WTC11 (cell line): Measurements from ENCODE around the gene GMPR2. TPM values are rescaled to one million over a fixed set of nuclear protein-coding genes. Genes with fewer than 3 reads are reported as not detected.

Experiments used
- ATAC-seq: fragments of 200-7000 bp; cut with Tn5 transposase; 2 replicates; pipeline ENCODE4 v1.10.0; 2021; ENCODE audit warnings: mild to moderate bottlenecking, moderate library complexity
- CTCF ChIA-PET: fragments of 300-600 bp; sonication (Branson Sonifier 250); formaldehyde crosslinking; loops from one replicate; lab custom pipeline; 2021; ENCODE audit warnings: antibody characterized with exemption; lab: Charles Lee
- POLR2A ChIA-PET: fragments of 350-600 bp; sonication (Branson Sonifier 250); formaldehyde crosslinking; loops from one replicate; lab custom pipeline; 2021; ENCODE audit warnings: antibody characterized with exemption; lab: Charles Lee
- DNase-seq: peaks from one replicate; pipeline ENCODE4 v3.0.0; 2021; ENCODE audit warnings: low spot score
- H3K27ac Mint-ChIP-seq: 2 replicates; pipeline ENCODE4 v1.8.0; 2021; ENCODE audit warnings: mixed read lengths
- H3K27me3 Mint-ChIP-seq: 2 replicates; pipeline ENCODE4 v1.8.0; 2021; ENCODE audit warnings: low read depth, mild to moderate bottlenecking, moderate library complexity, mixed read lengths
- H3K36me3 Mint-ChIP-seq: 2 replicates; pipeline ENCODE4 v1.8.0; 2021; ENCODE audit warnings: mixed read lengths
- H3K4me1 Mint-ChIP-seq: 2 replicates; pipeline ENCODE4 v1.8.0; 2022; ENCODE audit warnings: mixed read lengths
- H3K4me3 Mint-ChIP-seq: 2 replicates; pipeline ENCODE4 v1.8.0; 2021; ENCODE audit warnings: mild to moderate bottlenecking, moderate library complexity, mixed read lengths
- H3K9me3 Mint-ChIP-seq: 2 replicates; pipeline ENCODE4 v1.8.0; 2021; ENCODE audit warnings: mixed read lengths
- FOXJ3 ChIP-seq: sonication (generic); formaldehyde crosslinking; IDR thresholded peaks from 2 replicates; pipeline ENCODE4 v1.9.0; 2021; ENCODE audit warnings: missing genetic modification reagents, mild to moderate bottlenecking, borderline replicate concordance
- FOXK1 ChIP-seq: sonication (generic); formaldehyde crosslinking; IDR thresholded peaks from 2 replicates; pipeline ENCODE4 v1.8.0; 2022; ENCODE audit warnings: mild to moderate bottlenecking, moderate library complexity, missing genetic modification reagents
- GTF2I ChIP-seq: fragments of 250-450 bp; sonication (Bioruptor Pico); conservative IDR thresholded peaks from 2 replicates; pipeline ENCODE4 v1.4.0; 2021; ENCODE audit warnings: mild to moderate bottlenecking
- MYBL2 ChIP-seq: sonication (generic); formaldehyde crosslinking; IDR thresholded peaks from 2 replicates; pipeline ENCODE4 v1.8.1; 2023; ENCODE audit warnings: mild to moderate bottlenecking, moderate library complexity, missing genetic modification reagents
- NFATC4 ChIP-seq: fragments of 250-450 bp; sonication (Bioruptor Pico); IDR thresholded peaks from 2 replicates; pipeline ENCODE4 v1.9.0; 2021; ENCODE audit warnings: mild to moderate bottlenecking
- NR1H2 ChIP-seq: sonication (generic); formaldehyde crosslinking; IDR thresholded peaks from 2 replicates; pipeline ENCODE4 v1.9.0; 2021; ENCODE audit warnings: mild to moderate bottlenecking, moderate library complexity, missing genetic modification reagents
- NR2C2 ChIP-seq: sonication (generic); formaldehyde crosslinking; IDR thresholded peaks from 2 replicates; pipeline ENCODE4 v1.8.0; 2022; ENCODE audit warnings: mild to moderate bottlenecking, missing genetic modification reagents
- OVOL2 ChIP-seq: fragments of 250-450 bp; sonication (Bioruptor Pico); IDR thresholded peaks from 2 replicates; pipeline ENCODE4 v1.9.0; 2021; ENCODE audit warnings: mild to moderate bottlenecking, borderline replicate concordance
- SOX15 ChIP-seq: fragments of 250-450 bp; sonication (Bioruptor Pico); IDR thresholded peaks from 2 replicates; pipeline ENCODE4 v1.9.0; 2021; ENCODE audit warnings: mild to moderate bottlenecking
- TCF7 ChIP-seq: sonication (generic); formaldehyde crosslinking; IDR thresholded peaks from 2 replicates; pipeline ENCODE4 v1.8.0; 2022; ENCODE audit warnings: mild to moderate bottlenecking, low read depth, missing genetic modification reagents, moderate library complexity
- TEAD1 ChIP-seq: sonication (generic); formaldehyde crosslinking; IDR thresholded peaks from 2 replicates; pipeline ENCODE4 v1.8.0; 2022; ENCODE audit warnings: mild to moderate bottlenecking, missing genetic modification reagents
- TEAD4 ChIP-seq: sonication (generic); formaldehyde crosslinking; IDR thresholded peaks from 2 replicates; pipeline ENCODE4 v1.8.0; 2022; ENCODE audit warnings: mild to moderate bottlenecking, missing genetic modification reagents
- ZNF219 ChIP-seq: sonication (generic); formaldehyde crosslinking; IDR thresholded peaks from 2 replicates; pipeline ENCODE4 v1.8.0; 2023; ENCODE audit warnings: missing genetic modification reagents, mild to moderate bottlenecking, borderline replicate concordance
- ZNF396 ChIP-seq: fragments of 250-450 bp; sonication (Bioruptor Pico); IDR thresholded peaks from 2 replicates; pipeline ENCODE4 v1.8.0; 2021; ENCODE audit warnings: mild to moderate bottlenecking, moderate library complexity, borderline replicate concordance
- ZNF671 ChIP-seq: fragments of 250-450 bp; sonication (Bioruptor Pico); IDR thresholded peaks from 2 replicates; pipeline ENCODE4 v1.8.0; 2021; ENCODE audit warnings: mild to moderate bottlenecking
- total RNA-seq: library from RNA; stranded (reverse); gene quantifications from 3 replicates; pipeline ENCODE4 v1.2.3, GENCODE V29; 2021
- TF ChIP-seq, protein P1 (sequence below): fragments of 250-450 bp; sonication (Bioruptor Pico); IDR thresholded peaks from 2 replicates; pipeline ENCODE4 v1.9.0; 2021; ENCODE audit warnings: mild to moderate bottlenecking, borderline replicate concordance
- TF ChIP-seq, protein P2 (sequence below): sonication (generic); formaldehyde crosslinking; IDR thresholded peaks from 2 replicates; pipeline ENCODE4 v1.8.1; 2022; ENCODE audit warnings: mild to moderate bottlenecking, moderate library complexity, missing genetic modification reagents
- TF ChIP-seq, protein P3 (sequence below): fragments of 250-450 bp; sonication (Bioruptor Pico); IDR thresholded peaks from 2 replicates; pipeline ENCODE4 v1.9.0; 2021; ENCODE audit warnings: mild to moderate bottlenecking
- TF ChIP-seq, protein P4 (sequence below): sonication (generic); formaldehyde crosslinking; IDR thresholded peaks from 2 replicates; pipeline ENCODE4 v1.8.1; 2022; ENCODE audit warnings: low read depth, missing genetic modification reagents, borderline replicate concordance
- TF ChIP-seq, protein P5 (sequence below): sonication (generic); formaldehyde crosslinking; IDR thresholded peaks from 2 replicates; pipeline ENCODE4 v1.8.0; 2022; ENCODE audit warnings: mild to moderate bottlenecking, missing genetic modification reagents

The GMPR2 gene
- total RNA-seq, 1 experiment from 2014 or later, result 82.3 TPM

DNA sequence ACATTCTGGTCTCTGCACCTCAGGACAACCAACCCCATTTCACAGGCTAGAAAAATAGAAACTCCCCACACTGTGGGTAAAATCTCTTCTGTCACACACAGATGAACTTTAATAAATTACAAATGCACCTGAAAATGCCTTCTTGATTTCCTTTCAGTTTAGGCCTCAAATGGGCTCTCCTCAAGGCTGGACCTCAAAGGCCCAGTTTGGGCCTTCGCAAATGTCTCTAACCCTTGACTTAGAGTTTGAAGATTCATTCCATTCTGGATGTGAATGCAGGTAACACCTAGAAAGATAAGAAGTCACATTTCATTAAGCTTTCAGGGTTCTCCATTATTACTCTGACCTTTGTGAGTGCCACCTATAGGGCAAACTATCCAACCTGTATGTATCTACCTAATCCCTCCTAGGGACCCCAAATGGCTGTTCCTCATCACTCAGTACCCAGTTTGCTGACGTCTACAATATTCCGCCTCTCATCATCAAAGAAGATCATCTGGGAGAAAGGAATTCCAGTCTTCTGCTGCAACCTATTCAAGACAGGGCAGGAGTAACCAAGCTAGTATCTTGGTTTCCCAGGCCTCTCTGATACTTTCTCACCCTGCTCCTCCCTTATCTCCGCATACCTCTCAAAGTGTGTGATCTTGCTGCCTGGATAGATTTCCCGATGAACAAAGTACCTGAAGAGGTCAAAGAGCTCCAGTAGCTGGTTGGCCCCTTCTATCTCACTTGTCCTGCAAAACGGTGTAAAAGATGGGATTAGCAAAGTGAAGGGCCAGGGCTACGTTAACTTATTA lies 18.7 kb upstream of the GMPR2 start:
- ATAC-seq (no peak), DNase-seq (no peak)
- Mint-ChIP-seq H3K9me3 (no peaks in the 10 kb centered on the region), H3K27ac (peak overlapping the region; percentile 99), H3K4me1 (peaks cover 23% of the 10 kb centered on the region), H3K4me3 (peak overlapping the region; percentile 96), H3K27me3 (no peaks in the 10 kb centered on the region; the same call in 1 of the 2 replicates), H3K36me3 (peaks cover 30% of the 10 kb centered on the region)
- TF ChIP-seq GTF2I (CRISPR knock-in tag) (no peak), SOX15 (CRISPR knock-in tag) (no peak), NR2C2 (CRISPR knock-in tag) (no peak), NR1H2 (no peak), NFATC4 (no peak)
- ChIA-PET POLR2A (interaction anchor here (0.6 to 2.1 kb wide), 17 partner anchors 9 to 581 kb away, joined by 3 to 21 read pairs (median 5); partner anchors contain the start of genes DCAF11, EMC9, IPO4 and IRF9), CTCF (interaction anchor here (0.9 to 2.7 kb wide), 15 partner anchors 8 to 217 kb away, joined by 3 to 15 read pairs (median 8); partner anchors contain the start of genes CIDEB, DCAF11, DHRS1 and IPO4)

DNA sequence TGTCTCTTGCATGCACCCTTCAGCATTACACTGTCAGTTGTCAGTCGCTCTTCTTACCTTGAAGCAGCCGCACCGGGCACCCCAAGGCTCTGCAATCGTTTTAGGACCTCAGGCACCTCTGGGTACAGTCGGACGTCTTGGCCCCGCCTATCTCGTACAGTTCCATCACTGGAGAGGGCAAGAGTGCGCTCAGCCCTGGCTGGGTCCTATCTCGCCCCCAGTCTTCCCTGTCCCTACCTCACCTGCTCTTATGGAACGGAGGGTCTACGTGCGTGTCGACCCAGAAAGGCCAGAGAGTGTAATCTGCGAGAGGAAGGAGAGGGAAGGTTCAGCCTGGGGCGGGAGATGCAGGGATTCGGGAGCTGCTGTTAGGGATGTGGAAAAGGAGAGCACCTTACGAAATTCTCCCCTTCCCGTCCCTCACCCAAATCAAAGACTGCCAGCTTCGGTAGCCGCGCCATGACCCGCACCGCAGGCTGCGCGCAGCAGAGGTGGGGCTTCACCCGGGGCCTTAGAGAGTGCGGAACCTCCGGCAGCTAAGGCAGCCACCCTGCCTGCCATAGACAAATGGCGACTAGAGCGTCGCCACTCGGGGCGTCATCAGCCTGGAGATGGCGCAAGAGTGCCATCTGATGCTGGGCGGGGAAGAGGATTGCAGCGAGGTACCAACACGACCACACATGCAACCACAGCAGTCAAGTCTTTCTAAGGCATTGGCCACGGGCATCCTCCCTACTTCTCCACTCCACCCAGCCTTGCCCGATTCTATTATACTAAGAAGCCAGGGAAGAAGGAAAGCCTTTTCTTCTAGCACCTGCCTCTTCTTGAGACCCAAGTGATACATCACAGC lies 17.0 kb upstream of the GMPR2 start, which contains the start of gene MDP1:
Gene MDP1, minus strand, starts transcription at position 572 of the 850 bp plus-strand sequence. Its CDS starts 111 bp downstream, at position 461.
- Mint-ChIP-seq H3K9me3 (no peaks in the 10 kb centered on the region), H3K27ac (peak within 1 kb of the TSS; percentile 97), H3K4me3 (peak within 1 kb of the TSS; percentile 96), H3K27me3 (no peaks in the 10 kb centered on the region; the same call in 1 of the 2 replicates), H3K4me1 (peaks cover 23% of the 10 kb centered on the region), H3K36me3 (peaks cover 13% of the 10 kb centered on the region)
- DNase-seq, result peak; percentile 85
- ChIA-PET POLR2A (interaction anchor here (0.7 to 2.1 kb wide), 5 partner anchors 20 to 70 kb away, joined by 3 to 10 read pairs (median 7); partner anchors contain the start of genes IPO4, PSME2, RABGGTA and TINF2), CTCF (interaction anchor here (0.6 to 2.6 kb wide), 21 partner anchors 12 to 226 kb away, joined by 3 to 31 read pairs (median 5); partner anchors contain the start of genes CIDEB, DHRS1, IPO4 and IRF9)
- ATAC-seq, result peak; percentile 71
- TF ChIP-seq TCF7 (no peak), MYBL2 (no peak; the same call in 1 of the 2 replicates), TEAD1 (CRISPR knock-in tag) (0 out of 2 replicates have a peak, but pooled peaks have one; percentile 43), ZNF396 (CRISPR knock-in tag) (no peak), FOXJ3 (CRISPR knock-in tag) (no peak), FOXK1 (CRISPR knock-in tag) (peak; percentile 83), OVOL2 (no peak), SOX15 (CRISPR knock-in tag) (no peak), TEAD4 (0 out of 2 replicates have a peak, but pooled peaks have one; percentile 31), ZNF219 (CRISPR knock-in tag) (no peak), ZNF671 (CRISPR knock-in tag) (0 out of 2 replicates have a peak, but pooled peaks have one; percentile 14)
- TF ChIP-seq, protein P1, sequence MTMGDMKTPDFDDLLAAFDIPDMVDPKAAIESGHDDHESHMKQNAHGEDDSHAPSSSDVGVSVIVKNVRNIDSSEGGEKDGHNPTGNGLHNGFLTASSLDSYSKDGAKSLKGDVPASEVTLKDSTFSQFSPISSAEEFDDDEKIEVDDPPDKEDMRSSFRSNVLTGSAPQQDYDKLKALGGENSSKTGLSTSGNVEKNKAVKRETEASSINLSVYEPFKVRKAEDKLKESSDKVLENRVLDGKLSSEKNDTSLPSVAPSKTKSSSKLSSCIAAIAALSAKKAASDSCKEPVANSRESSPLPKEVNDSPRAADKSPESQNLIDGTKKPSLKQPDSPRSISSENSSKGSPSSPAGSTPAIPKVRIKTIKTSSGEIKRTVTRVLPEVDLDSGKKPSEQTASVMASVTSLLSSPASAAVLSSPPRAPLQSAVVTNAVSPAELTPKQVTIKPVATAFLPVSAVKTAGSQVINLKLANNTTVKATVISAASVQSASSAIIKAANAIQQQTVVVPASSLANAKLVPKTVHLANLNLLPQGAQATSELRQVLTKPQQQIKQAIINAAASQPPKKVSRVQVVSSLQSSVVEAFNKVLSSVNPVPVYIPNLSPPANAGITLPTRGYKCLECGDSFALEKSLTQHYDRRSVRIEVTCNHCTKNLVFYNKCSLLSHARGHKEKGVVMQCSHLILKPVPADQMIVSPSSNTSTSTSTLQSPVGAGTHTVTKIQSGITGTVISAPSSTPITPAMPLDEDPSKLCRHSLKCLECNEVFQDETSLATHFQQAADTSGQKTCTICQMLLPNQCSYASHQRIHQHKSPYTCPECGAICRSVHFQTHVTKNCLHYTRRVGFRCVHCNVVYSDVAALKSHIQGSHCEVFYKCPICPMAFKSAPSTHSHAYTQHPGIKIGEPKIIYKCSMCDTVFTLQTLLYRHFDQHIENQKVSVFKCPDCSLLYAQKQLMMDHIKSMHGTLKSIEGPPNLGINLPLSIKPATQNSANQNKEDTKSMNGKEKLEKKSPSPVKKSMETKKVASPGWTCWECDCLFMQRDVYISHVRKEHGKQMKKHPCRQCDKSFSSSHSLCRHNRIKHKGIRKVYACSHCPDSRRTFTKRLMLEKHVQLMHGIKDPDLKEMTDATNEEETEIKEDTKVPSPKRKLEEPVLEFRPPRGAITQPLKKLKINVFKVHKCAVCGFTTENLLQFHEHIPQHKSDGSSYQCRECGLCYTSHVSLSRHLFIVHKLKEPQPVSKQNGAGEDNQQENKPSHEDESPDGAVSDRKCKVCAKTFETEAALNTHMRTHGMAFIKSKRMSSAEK (CRISPR knock-in tag), result no peak
- TF ChIP-seq, protein P2, sequence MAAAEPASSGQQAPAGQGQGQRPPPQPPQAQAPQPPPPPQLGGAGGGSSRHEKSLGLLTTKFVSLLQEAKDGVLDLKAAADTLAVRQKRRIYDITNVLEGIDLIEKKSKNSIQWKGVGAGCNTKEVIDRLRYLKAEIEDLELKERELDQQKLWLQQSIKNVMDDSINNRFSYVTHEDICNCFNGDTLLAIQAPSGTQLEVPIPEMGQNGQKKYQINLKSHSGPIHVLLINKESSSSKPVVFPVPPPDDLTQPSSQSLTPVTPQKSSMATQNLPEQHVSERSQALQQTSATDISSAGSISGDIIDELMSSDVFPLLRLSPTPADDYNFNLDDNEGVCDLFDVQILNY (CRISPR knock-in tag), result no peak
- TF ChIP-seq, protein P3, sequence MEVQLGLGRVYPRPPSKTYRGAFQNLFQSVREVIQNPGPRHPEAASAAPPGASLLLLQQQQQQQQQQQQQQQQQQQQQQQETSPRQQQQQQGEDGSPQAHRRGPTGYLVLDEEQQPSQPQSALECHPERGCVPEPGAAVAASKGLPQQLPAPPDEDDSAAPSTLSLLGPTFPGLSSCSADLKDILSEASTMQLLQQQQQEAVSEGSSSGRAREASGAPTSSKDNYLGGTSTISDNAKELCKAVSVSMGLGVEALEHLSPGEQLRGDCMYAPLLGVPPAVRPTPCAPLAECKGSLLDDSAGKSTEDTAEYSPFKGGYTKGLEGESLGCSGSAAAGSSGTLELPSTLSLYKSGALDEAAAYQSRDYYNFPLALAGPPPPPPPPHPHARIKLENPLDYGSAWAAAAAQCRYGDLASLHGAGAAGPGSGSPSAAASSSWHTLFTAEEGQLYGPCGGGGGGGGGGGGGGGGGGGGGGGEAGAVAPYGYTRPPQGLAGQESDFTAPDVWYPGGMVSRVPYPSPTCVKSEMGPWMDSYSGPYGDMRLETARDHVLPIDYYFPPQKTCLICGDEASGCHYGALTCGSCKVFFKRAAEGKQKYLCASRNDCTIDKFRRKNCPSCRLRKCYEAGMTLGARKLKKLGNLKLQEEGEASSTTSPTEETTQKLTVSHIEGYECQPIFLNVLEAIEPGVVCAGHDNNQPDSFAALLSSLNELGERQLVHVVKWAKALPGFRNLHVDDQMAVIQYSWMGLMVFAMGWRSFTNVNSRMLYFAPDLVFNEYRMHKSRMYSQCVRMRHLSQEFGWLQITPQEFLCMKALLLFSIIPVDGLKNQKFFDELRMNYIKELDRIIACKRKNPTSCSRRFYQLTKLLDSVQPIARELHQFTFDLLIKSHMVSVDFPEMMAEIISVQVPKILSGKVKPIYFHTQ, result peak; percentile 5; the same call in 1 of the 2 replicates
- TF ChIP-seq, protein P4, sequence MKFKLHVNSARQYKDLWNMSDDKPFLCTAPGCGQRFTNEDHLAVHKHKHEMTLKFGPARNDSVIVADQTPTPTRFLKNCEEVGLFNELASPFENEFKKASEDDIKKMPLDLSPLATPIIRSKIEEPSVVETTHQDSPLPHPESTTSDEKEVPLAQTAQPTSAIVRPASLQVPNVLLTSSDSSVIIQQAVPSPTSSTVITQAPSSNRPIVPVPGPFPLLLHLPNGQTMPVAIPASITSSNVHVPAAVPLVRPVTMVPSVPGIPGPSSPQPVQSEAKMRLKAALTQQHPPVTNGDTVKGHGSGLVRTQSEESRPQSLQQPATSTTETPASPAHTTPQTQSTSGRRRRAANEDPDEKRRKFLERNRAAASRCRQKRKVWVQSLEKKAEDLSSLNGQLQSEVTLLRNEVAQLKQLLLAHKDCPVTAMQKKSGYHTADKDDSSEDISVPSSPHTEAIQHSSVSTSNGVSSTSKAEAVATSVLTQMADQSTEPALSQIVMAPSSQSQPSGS (CRISPR knock-in tag), result no peak
- TF ChIP-seq, protein P5, sequence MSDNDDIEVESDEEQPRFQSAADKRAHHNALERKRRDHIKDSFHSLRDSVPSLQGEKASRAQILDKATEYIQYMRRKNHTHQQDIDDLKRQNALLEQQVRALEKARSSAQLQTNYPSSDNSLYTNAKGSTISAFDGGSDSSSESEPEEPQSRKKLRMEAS (CRISPR knock-in tag), result peak; percentile 85; the same call in 1 of the 2 replicates
